Hepatocyte (in vitro differentiated cells): ENCODE results near the gene IL17F. TPM values are rescaled to one million over a fixed set of nuclear protein-coding genes. Genes with fewer than 3 reads are reported as not detected.
"Not testable (repeated sequence)": the region's sequence is repeated elsewhere in the genome, so short reads cannot be mapped to it uniquely, and the experiment has no call there.

Experiments used
- DNase-seq: peaks from one replicate; pipeline ENCODE4 v3.0.0-alpha.2; 2016; ENCODE audit warnings: low spot score
- H2AFZ ChIP-seq: fragments of 200-600 bp; sonication (generic); 2 replicates; pipeline ENCODE4 v1.6.0; 2016; ENCODE audit warnings: antibody characterized with exemption, mild to moderate bottlenecking
- H3K27ac ChIP-seq: fragments of 200-600 bp; sonication (generic); 2 replicates; pipeline ENCODE4 v1.5.1; 2016; ENCODE audit warnings: mild to moderate bottlenecking
- H3K27me3 ChIP-seq: fragments of 200-600 bp; sonication (generic); 2 replicates; pipeline ENCODE4 v1.6.1; 2016
- H3K36me3 ChIP-seq: fragments of 200-600 bp; sonication (generic); replicated peaks from 2 replicates; pipeline ENCODE4 v1.5.1; 2016; ENCODE audit warnings: low read depth; ENCODE audit not compliant: insufficient read depth
- H3K4me1 ChIP-seq: fragments of 200-600 bp; sonication (generic); 2 replicates; pipeline ENCODE4 v1.5.1; 2016; ENCODE audit warnings: mild to moderate bottlenecking, moderate library complexity; ENCODE audit not compliant: insufficient read depth
- H3K4me2 ChIP-seq: fragments of 200-600 bp; sonication (generic); 2 replicates; pipeline ENCODE4 v1.6.0; 2016
- H3K4me3 ChIP-seq: fragments of 200-600 bp; sonication (generic); 2 replicates; pipeline ENCODE4 v1.5.1; 2016; ENCODE audit warnings: mild to moderate bottlenecking
- H3K79me2 ChIP-seq: fragments of 200-600 bp; sonication (generic); 2 replicates; pipeline ENCODE4 v1.6.0; 2017; ENCODE audit warnings: mild to moderate bottlenecking
- H3K9me2 ChIP-seq: fragments of 200-600 bp; sonication (generic); replicated peaks from 2 replicates; pipeline ENCODE4 v1.6.0; 2017; ENCODE audit warnings: mild to moderate bottlenecking; ENCODE audit not compliant: insufficient read depth
- H3K9me3 ChIP-seq: fragments of 200-600 bp; sonication (generic); 2 replicates; pipeline ENCODE4 v1.5.1; 2016; ENCODE audit warnings: low read depth, mild to moderate bottlenecking
- H4K20me1 ChIP-seq: fragments of 200-600 bp; sonication (generic); 2 replicates; pipeline ENCODE4 v1.6.0; 2016; ENCODE audit warnings: mild to moderate bottlenecking; ENCODE audit not compliant: insufficient read depth, poor library complexity, severe bottlenecking
- EZH2 ChIP-seq: fragments of 200-600 bp; sonication (generic); IDR thresholded peaks from 2 replicates; pipeline ENCODE4 v1.6.1; 2016; ENCODE audit warnings: antibody characterized with exemption, mild to moderate bottlenecking, borderline replicate concordance
- EZH2phosphoT487 ChIP-seq: fragments of 200-600 bp; sonication (generic); IDR thresholded peaks from one replicate; pipeline ENCODE4 v1.6.1; 2018; ENCODE audit warnings: antibody characterized with exemption, mild to moderate bottlenecking, low read depth, moderate library complexity; ENCODE audit not compliant: unreplicated experiment, severe bottlenecking
- WGBS: methylation state at CpG from one replicate; pipeline ENCODE4 v1.1.6; 2016; ENCODE audit warnings: low lambda C conversion rate; ENCODE audit errors: missing lambda C conversion rate; 5-methylcytosine and 5-hydroxymethylcytosine counted together
- polyA plus RNA-seq: library from polyadenylated mRNA; unstranded; fragments of >200 nt; fragmentation: Nextera tagmentation; extraction: Ambion mirVana; gene quantifications from 2 replicates; pipeline ENCODE4 v1.2.1, GENCODE V29; 2016
- total RNA-seq: library from RNA; depleted of rRNA; stranded (reverse); fragments of >200 nt; gene quantifications from 2 replicates; pipeline ENCODE4 v1.2.3, GENCODE V29; 2014
- TF ChIP-seq, protein P1 (sequence below): fragments of 200-600 bp; sonication (generic); IDR thresholded peaks from 2 replicates; pipeline ENCODE4 v1.5.1; 2016; ENCODE audit warnings: antibody characterized with exemption, mild to moderate bottlenecking; ENCODE audit not compliant: poor library complexity

IL17F gene
- total and polyA plus RNA-seq, 2 experiments from 2014 or later, result not detected

DNA sequence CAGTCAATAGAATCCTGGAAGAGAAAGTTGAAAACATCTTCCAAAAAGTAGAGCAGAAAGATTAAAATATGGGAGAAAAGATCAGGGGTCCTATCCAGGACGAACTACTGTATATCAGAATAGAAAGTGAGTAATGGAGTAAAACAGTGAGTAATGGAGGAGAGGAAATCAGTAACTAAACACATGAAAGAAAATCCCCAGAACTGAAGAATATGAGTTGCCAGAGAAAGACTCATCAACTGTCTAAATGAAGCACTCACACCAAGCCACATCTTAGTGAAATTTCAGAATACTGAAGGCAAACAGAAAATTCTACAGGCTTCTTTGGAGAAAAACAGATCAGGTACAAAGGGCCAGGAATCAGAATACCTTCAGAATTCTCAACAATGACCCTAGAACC lies 43.3 kb downstream of the IL17F start:
- no peak overlapping the region for H3K27ac ChIP-seq
- no peaks in the 10 kb centered on the region for H3K4me1 ChIP-seq
- 50% methylated on average over 1 of the region's 1 CpG for WGBS
- H3K27me3 ChIP-seq, result no peaks in the 10 kb centered on the region
- no peaks in the 10 kb centered on the region for H3K9me2 ChIP-seq
- no peaks in the 10 kb centered on the region for H3K79me2 ChIP-seq
- no peak overlapping the region for H3K4me2 ChIP-seq
- no peaks in the 10 kb centered on the region for H3K9me3 ChIP-seq
- no peak for DNase-seq
- no peak overlapping the region for H2AFZ ChIP-seq
- H3K36me3 ChIP-seq, result no peaks in the 10 kb centered on the region
- H4K20me1 ChIP-seq, result no peaks in the 10 kb centered on the region
- TF ChIP-seq EZH2phosphoT487, result no peak
- TF ChIP-seq EZH2, result no peak
- TF ChIP-seq, protein P1, sequence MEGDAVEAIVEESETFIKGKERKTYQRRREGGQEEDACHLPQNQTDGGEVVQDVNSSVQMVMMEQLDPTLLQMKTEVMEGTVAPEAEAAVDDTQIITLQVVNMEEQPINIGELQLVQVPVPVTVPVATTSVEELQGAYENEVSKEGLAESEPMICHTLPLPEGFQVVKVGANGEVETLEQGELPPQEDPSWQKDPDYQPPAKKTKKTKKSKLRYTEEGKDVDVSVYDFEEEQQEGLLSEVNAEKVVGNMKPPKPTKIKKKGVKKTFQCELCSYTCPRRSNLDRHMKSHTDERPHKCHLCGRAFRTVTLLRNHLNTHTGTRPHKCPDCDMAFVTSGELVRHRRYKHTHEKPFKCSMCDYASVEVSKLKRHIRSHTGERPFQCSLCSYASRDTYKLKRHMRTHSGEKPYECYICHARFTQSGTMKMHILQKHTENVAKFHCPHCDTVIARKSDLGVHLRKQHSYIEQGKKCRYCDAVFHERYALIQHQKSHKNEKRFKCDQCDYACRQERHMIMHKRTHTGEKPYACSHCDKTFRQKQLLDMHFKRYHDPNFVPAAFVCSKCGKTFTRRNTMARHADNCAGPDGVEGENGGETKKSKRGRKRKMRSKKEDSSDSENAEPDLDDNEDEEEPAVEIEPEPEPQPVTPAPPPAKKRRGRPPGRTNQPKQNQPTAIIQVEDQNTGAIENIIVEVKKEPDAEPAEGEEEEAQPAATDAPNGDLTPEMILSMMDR, result no peak
- no peak overlapping the region for H3K4me3 ChIP-seq

DNA sequence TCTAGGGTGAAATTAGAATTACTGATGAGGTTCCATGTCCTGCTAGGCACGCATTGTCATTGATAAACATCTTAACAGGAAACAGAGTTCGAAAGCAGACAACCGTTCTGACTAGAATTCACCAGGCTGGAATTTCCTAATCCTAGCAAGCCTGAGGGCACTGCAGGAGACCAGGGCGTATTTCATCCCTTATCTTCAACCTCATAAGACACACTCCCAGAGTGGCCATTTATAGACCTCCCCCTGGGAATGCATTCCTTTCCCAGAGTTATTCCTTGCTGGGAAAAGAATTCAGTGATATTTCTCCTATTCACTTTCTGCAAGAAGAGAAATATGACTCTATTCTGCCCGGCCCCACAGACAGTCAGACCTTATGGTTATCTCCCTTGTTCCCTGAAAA lies 44.2 kb downstream of the IL17F start:
- H3K4me2 ChIP-seq, H3K27ac ChIP-seq: not testable (repeated sequence)

DNA sequence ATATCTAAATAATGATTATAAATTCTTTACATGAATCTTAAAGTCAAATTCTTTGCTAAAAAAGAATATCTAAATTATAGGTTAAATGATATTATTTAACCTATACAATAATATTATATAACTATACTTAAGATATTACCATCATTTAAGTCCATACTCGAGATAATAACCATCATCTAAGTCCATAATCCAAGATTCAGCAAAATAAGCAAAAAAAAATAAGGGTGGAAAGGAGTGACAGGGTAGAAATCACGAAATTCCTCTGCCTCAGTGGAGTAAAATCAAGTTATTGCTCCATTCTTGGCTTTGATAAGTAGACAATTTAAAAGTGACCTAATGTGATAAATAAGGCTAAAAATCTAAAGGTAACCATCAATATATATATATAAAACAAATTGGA lies 48.4 kb downstream of the IL17F start:
- Histone ChIP-seq H3K27ac (no peak overlapping the region), H3K4me3 (no peak overlapping the region), H3K79me2 (no peaks in the 10 kb centered on the region), H3K9me3 (no peaks in the 10 kb centered on the region), H3K9me2 (no peaks in the 10 kb centered on the region), H2AFZ (no peak overlapping the region), H3K4me1 (no peaks in the 10 kb centered on the region), H3K4me2 (no peak overlapping the region), H3K27me3 (no peaks in the 10 kb centered on the region), H4K20me1 (no peaks in the 10 kb centered on the region), H3K36me3 (no peaks in the 10 kb centered on the region)
- DNase-seq, result no peak
- no peak for TF ChIP-seq EZH2
- TF ChIP-seq, protein P1, result no peak
- TF ChIP-seq EZH2phosphoT487, result no peak
- WGBS, result 43% methylated on average over 2 of the region's 2 CpGs

More for the DNA sequence above, 44.2 kb downstream of the IL17F start:
- H3K27me3 ChIP-seq, H3K36me3 ChIP-seq, H3K9me2 ChIP-seq, H4K20me1 ChIP-seq, H3K79me2 ChIP-seq, H2AFZ ChIP-seq, H3K9me3 ChIP-seq, DNase-seq, H3K4me3 ChIP-seq, H3K4me1 ChIP-seq: not testable (repeated sequence)
- WGBS, result 67% methylated on average over 5 of the region's 5 CpGs

DNA sequence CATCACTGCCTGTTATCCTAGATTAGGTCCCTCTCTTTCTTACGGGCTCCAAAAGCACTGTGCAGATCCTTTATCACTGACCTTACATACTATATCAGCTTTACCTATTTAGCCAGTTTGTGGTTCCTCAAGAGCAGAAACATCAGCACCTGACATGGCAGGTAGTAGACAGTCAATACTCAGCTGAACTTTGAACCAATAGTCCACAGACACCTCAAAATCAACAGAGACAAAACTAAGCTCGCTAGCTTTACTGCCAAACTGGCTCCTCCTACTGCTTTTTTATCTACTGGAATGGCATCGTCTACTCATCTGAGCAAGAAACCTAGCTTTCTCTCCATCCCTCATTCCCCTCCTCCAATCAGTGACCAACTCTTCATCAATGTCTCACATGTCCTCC lies 52.5 kb downstream of the IL17F start:
- H3K4me1 ChIP-seq, result no peaks in the 10 kb centered on the region
- no peak overlapping the region for H2AFZ ChIP-seq
- DNase-seq, result peak; percentile 34
- no peak overlapping the region for H3K27ac ChIP-seq
- no peak overlapping the region for H3K4me2 ChIP-seq
- H3K36me3 ChIP-seq, result no peaks in the 10 kb centered on the region
- H4K20me1 ChIP-seq, result no peaks in the 10 kb centered on the region
- H3K9me3 ChIP-seq, result no peaks in the 10 kb centered on the region
- no peaks in the 10 kb centered on the region for H3K79me2 ChIP-seq
- 52% methylated on average over 3 of the region's 3 CpGs for WGBS
- H3K9me2 ChIP-seq, result no peaks in the 10 kb centered on the region
- TF ChIP-seq, protein P1, result no peak
- TF ChIP-seq EZH2, result no peak
- TF ChIP-seq EZH2phosphoT487, result no peak
- H3K4me3 ChIP-seq, result no peak overlapping the region
- no peaks in the 10 kb centered on the region for H3K27me3 ChIP-seq
